HG03575 (cell line): ENCODE measurements around the gene VSTM2B.

Experiments used
- ATAC-seq: cut with Tn5 transposase; IDR thresholded peaks from one replicate; pipeline ENCODE4 v1.9.1; 2021; ENCODE audit not compliant: unreplicated experiment, insufficient number of reproducible peaks, low FRiP score; ENCODE audit errors: extremely low read depth

Gene VSTM2B

GRCh38 chr19:29576761-29577648 is 51.2 kb downstream of the VSTM2B start:
- no peak for ATAC-seq

- ATAC-seq, result no peak
Observed at GRCh38 chr19:29577649-29577963, 51.8 kb downstream of the VSTM2B start.

DNA sequence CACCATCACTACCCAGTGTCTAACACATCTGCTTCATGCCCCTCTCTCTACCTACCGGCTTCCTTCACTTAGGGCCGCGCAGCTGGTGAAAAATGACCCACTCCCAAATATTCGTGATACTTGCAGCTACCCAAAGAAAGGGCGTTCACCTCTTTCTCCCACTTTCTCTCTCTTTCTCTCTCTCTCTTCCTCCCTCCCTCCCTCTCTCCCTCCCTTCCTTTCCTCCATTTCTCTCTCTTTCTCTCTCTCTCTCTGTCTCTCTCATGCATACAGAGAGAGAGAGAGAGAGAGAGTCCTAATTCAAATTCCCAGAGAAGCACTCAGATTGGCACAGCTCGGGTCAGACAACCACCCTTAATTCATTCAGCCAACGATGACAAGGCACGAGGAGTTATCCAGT is 52.6 kb downstream of the VSTM2B start:
- ATAC-seq, result no peak

DNA sequence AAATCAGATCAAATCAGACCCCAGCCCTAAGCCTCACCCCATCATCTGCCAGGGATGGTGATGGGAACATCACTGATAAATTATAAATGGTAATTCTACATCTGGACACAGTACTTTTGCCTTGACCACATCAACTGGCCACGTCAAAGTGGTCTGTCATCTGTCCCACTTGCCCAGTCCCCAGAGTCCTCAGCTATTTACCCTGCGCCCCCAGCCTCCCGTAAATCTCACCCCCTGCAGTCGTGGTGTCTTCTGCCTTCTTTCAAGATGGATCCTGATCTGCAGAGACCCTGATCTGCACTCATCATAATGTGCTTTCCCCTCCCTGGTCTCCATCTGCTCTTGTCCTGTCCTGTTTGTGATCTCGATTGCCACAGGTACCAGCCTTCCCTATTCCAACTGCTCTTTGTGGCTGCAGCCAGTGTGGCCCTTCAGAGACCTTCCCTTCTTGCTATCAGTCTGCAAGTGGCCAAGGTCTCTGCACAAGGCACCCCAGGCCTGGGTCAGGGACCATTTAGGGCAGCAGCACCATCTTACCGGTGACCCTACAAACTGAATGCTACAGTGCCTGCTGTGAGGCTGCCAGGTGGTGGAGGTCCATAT is 53.6 kb downstream of the VSTM2B start:
- ATAC-seq, result no peak

GRCh38 chr19:29581398-29581797 is 55.6 kb downstream of the VSTM2B start:
- ATAC-seq, result no peak

DNA sequence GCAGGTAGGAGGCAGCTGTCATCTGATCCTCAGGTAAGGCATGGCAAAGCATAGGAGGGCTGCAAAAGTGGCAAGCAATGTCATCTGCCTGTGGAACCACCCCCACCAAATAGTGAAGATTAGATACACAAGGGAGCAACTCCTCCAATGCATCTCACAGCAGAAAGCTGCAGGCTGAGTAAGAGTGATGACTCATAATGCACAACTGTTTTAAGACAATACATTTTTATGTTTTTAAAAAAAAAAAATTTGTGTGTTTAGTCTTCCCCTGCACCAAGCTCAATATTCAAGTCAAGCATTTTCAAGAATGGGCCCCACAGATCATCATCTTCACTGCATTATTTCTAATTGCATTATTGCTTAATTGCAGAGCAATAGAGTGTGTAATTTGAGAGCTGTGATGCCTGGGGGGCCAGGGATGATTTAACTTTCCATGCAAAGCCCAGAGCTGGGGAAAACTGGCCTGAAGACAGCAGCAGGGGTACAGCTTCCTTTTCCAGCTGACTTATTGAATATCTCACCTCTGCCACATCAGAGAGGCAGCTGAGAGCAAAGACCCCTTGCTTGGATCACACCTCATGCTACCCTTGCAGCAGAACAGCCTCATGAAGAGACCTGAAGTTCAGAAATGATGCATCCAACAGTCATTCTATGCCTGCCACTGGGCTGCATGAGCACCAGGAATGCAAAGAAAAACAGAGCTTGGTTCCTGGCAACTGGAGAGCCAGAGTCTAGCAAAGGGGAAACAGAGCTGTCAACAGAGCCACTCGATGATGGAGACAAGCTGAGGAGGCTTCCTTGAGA is 57.6 kb downstream of the VSTM2B start:
- ATAC-seq, result no peak

- no peak for ATAC-seq
Observed at GRCh38 chr19:29586401-29586800, 60.6 kb downstream of the VSTM2B start.

- no peak for ATAC-seq
Observed at GRCh38 chr19:29587059-29587458, 61.3 kb downstream of the VSTM2B start.

DNA sequence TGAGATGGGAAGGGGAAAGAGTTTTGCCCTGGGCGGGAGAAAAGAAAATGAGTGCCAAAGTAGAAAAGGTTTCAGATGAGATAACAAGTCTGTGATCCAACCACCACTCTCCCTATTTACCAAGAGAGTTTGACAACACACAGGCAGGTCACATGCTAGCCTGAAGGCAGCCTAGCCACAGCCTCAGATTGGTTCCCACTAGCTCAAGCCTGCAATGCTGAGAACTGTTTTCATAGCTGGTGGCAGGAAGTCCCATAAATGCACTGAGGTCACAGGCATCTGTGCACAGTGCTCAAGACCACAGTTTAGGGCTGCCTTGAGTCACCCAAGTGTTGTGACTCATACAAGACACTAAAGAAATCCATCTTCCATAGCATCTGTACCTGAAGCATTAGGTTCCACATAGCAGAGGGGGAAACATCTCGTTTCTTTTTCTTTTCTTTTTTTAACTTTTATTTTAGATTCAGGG is 61.8 kb downstream of the VSTM2B start:
- ATAC-seq, result peak; percentile 93

DNA sequence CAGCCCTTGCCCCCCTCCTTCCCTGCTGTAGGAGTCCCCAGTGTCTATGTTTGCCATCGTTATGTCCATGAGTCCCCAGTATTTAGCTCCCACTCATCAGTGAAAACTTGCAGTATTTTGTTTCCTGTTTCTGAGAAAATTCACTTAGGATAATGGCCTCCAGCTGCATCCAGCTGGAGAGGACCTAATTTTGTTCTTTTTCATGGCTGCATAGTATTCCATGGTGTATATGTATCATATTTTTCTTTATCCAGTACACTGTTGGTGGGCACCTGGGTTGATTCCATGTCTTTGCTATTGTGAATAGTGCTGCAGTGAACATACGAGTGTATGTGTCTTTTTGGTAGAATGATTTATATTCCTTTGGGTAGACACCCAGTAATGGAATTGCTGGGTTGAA is 62.3 kb downstream of the VSTM2B start:
- ATAC-seq, result no peak

DNA sequence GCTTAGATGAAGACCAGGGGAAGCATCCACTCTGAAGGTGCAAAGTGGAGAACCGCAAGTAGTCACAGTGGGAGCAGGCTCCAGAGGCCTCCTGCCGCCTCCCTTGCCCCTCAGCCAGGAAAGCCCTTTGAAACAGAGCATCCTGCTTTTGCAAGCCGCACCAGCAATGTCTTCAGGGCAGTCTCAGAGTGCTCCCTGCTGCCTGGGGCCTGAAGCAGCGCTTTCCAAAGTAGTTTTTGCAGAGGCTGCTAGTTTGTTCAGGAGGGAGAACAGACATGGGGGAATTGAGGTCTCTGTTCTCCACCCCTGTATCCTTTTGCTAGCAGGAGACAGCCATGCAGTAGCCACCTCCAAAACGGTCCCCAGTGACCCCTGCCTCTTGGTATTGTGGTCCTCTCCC is 64.5 kb downstream of the VSTM2B start:
- ATAC-seq, result no peak

GRCh38 chr19:29591670-29592069 is 65.9 kb downstream of the VSTM2B start:
- no peak for ATAC-seq

GRCh38 chr19:29593869-29594268 is 68.1 kb downstream of the VSTM2B start:
- no peak for ATAC-seq

GRCh38 chr19:29596080-29596727 is 70.4 kb downstream of the VSTM2B start:
- no peak for ATAC-seq

- no peak for ATAC-seq
Observed at GRCh38 chr19:29596885-29597525, 71.2 kb downstream of the VSTM2B start.

DNA sequence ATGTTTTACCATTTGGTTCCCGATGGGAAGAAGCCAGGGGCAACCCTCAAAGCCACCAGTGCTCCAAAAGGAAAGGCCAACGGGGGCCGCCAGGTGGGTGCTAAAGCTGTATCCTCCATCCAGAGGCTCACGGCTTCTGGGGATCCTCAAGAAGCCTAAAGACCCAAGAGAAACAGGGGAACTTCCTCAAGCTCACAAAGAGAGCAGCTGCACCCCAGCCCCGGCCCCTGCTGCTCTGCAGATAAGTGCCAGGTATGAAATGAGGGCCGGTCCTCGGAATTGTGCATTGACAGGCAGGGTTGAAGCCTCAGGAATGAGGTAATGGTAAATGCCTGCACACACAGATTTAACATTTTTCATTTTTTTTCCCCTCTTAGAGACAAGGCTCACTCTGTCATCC is 72.2 kb downstream of the VSTM2B start:
- no peak for ATAC-seq

DNA sequence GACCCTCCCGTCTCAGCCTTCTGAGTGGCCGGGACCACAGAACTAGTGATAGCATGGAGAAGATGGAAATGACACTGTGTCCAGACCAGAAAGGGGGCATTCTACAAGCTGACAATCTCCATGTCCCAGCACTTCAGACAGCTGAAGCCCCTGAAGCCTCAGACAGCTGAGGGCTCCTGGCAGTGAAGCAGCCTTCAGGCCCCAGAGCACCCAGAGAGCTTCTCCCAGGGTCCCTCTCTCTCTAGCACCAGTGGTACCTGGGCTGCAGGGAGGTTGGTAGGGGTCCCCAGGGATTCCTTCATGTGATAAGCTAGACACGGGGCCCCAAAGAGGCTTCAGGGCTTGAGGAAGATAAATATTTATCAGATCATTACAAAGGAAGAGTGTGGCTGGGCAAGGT is 72.7 kb downstream of the VSTM2B start:
- ATAC-seq, result no peak

- ATAC-seq, result no peak
Observed at GRCh38 chr19:29603308-29603707, 77.5 kb downstream of the VSTM2B start.
